Esophagus squamous epithelium (tissue), 5 donors: ENCODE results near the gene FAM83D. TPM values are rescaled to one million over a fixed set of nuclear protein-coding genes. Genes with fewer than 3 reads are reported as not detected.

Experiments used
- DNase-seq: peaks from one replicate; lab custom pipeline; 2025; lab: John Stamatoyannopoulos, UW
- H3K27ac ChIP-seq, 4 donors: fragments of 200-600 bp; sonication (generic); one replicate each; pipeline ENCODE4 v1.5.1; 2016 to 2019; ENCODE audit warnings: mild to moderate bottlenecking in 1 of 4
- H3K27me3 ChIP-seq, 4 donors: fragments of 200-600 bp; sonication (generic); 1 replicate in 3 of 4; 2 replicates in 1 of 4; pipeline versions ENCODE4 v1.5.1 to v1.6.0; 2017 to 2021; ENCODE audit warnings: antibody characterized with exemption in 1 of 4
- H3K36me3 ChIP-seq, 3 donors: fragments of 200-600 bp; sonication (generic); one replicate each; pipeline ENCODE4 v1.5.1; 2016 to 2019
- H3K4me1 ChIP-seq, 3 donors: fragments of 200-600 bp; sonication (generic); one replicate each; pipeline ENCODE4 v1.5.1; 2017 to 2019
- H3K4me3 ChIP-seq, 4 donors: fragments of 200-600 bp; sonication (generic); 1 replicate in 3 of 4; 2 replicates in 1 of 4; pipeline ENCODE4 v1.5.1; 2016 to 2019; ENCODE audit warnings: mild to moderate bottlenecking in 2 of 4, moderate library complexity in 1 of 4
- H3K9me3 ChIP-seq, 3 donors: fragments of 200-600 bp; sonication (generic); one replicate each; pipeline ENCODE4 v1.5.1; 2016 to 2019
- POLR2A ChIP-seq, 4 donors: fragments of 450-650 bp; IDR thresholded peaks; one replicate each; pipeline ENCODE4 v1.6.1; 2017; ENCODE audit warnings: antibody characterized with exemption in 4 of 4, mild to moderate bottlenecking in 4 of 4, moderate library complexity in 3 of 4
- WGBS, 2 donors: methylation state at CpG; one replicate each; pipeline ENCODE4 v1.1.5; 2018; 5-methylcytosine and 5-hydroxymethylcytosine counted together
- intact Hi-C: fragments of 100-400 bp; cut with DNase I; formaldehyde crosslinking; loops from one replicate; pipeline ENCODE4 v1.15.0; 2022
- total RNA-seq, 4 donors: library from RNA; depleted of rRNA; stranded (reverse); fragments of >200 nt; gene quantifications; one replicate each; pipeline ENCODE4 v1.1.0, GENCODE V29; 2016
- TF ChIP-seq, protein P1 (sequence below), 6 experiments: fragments of 450-650 bp in 4 of 6; fragments of 200-600 bp in 2 of 6; sonication (generic) in 2 of 6; IDR thresholded peaks; one replicate each; pipeline ENCODE4 v1.5.1; 2016 to 2019; ENCODE audit warnings: antibody characterized with exemption in 6 of 6, mild to moderate bottlenecking in 4 of 6, moderate library complexity in 4 of 6
- donor health status: DM: yes; HTN: yes; CAD: no.

Gene FAM83D
- total RNA-seq, 4 donors from 2014 or later: 53.8 to 105 (median 81.9) TPM

DNA sequence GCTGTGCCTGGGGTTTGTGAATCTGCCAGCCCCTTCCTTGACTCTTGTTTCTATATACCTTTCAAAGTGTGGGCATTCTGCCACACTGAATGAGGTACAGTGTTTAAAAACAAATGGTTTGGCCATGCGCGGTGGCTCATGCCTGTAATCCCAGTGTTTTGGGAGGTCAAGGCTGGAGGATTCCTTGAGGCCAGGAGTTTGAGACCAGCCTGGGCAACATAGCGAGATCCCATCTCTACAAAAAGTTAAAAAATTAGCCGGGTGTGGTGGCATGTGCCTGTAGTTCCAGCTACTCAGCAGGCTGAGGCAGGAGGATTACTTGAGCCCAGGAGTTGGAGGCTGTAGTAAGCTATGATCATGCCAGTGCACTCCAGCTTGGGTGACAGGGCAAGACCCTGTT is 5.8 kb downstream of the FAM83D start:
- Histone ChIP-seq H3K27ac (peak overlapping the region; percentile 83 to 91 (median 86)), H3K9me3 (no peaks in the 10 kb centered on the region), H3K36me3 (no peaks in the 10 kb centered on the region), H3K4me1 (peaks cover 10 to 98% (median 55%) of the 10 kb centered on the region in 3 donors), H3K27me3 (no peaks in the 10 kb centered on the region), H3K4me3 (peak overlapping the region in 1 of 4 donors; percentile 25)
- WGBS, 2 donors: 57 to 65% methylated on average over 4 of the region's 4 CpGs
- no peak for DNase-seq
- no peak for TF ChIP-seq POLR2A (IDR thresholded peaks at IDR 0.05)
- TF ChIP-seq, protein P1, sequence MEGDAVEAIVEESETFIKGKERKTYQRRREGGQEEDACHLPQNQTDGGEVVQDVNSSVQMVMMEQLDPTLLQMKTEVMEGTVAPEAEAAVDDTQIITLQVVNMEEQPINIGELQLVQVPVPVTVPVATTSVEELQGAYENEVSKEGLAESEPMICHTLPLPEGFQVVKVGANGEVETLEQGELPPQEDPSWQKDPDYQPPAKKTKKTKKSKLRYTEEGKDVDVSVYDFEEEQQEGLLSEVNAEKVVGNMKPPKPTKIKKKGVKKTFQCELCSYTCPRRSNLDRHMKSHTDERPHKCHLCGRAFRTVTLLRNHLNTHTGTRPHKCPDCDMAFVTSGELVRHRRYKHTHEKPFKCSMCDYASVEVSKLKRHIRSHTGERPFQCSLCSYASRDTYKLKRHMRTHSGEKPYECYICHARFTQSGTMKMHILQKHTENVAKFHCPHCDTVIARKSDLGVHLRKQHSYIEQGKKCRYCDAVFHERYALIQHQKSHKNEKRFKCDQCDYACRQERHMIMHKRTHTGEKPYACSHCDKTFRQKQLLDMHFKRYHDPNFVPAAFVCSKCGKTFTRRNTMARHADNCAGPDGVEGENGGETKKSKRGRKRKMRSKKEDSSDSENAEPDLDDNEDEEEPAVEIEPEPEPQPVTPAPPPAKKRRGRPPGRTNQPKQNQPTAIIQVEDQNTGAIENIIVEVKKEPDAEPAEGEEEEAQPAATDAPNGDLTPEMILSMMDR (IDR thresholded peaks at IDR 0.05): no peak
- intact Hi-C loops: no loop called here

DNA sequence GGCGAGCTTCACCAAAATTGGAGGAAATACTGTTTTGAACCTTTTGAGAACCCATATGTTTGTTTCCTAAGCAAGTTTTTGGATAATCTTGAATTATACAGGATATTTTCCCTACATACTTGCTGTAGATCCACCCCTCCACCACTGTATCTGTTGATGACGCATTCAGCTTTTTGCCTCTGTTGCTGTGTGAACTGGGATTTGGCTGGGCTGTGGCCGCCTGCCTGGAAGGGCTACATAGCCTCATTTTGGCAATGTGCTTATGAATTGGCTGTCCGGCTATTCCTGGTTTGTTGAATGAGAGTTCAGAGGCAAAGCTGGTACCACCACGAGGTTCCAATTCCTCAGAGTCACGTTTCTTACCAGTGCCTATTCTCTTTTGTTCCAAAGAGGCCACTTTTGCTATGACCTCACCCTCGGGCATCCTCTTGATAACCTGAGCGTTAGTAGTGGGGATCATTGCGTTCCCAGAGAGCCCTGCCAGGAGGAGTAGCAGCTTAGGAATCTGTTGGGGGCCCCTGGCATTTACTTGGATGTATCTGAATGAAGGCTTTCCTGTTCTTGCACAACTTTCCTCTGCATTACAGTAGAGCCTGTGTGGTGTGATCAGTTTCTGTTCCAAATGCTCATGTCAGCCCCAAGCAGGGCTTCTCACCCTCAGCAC is 6.4 kb downstream of the FAM83D start:
- no peaks in the 10 kb centered on the region for H3K36me3 ChIP-seq
- H3K4me3 ChIP-seq: peak overlapping the region in 1 of 4 donors; percentile 25
- no peak for DNase-seq
- H3K9me3 ChIP-seq: no peaks in the 10 kb centered on the region
- intact Hi-C loops: no loop called here
- H3K4me1 ChIP-seq: peaks cover 16 to 98% (median 58%) of the 10 kb centered on the region in 3 donors
- WGBS, 2 donors: 38 to 50% methylated on average over 8 to 9 of the region's 9 CpGs
- TF ChIP-seq POLR2A (IDR thresholded peaks at IDR 0.05): no peak
- TF ChIP-seq, protein P1 (IDR thresholded peaks at IDR 0.05): no peak
- no peaks in the 10 kb centered on the region for H3K27me3 ChIP-seq
- H3K27ac ChIP-seq: peak overlapping the region; percentile 83 to 91 (median 86)

DNA sequence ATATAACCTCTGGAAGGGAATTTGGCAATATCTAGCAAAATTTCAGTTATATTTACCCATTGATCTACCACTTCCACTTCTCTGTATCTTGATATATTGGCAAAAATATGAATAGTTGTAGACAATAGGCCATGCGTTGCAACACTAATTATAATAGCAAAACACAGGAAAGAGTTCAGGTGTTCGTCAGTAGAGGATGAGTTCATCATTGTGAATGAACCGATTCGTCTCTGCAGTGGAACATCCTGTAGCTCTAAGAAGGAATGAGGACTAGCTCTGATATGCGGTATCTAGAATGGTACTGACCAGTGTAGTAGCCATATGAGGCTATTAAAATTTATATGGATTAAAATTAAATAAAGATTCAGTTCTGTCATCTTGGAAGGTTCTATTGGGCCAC is 8.3 kb downstream of the FAM83D start:
- H3K27me3 ChIP-seq: no peaks in the 10 kb centered on the region
- TF ChIP-seq, protein P1 (IDR thresholded peaks at IDR 0.05): no peak
- TF ChIP-seq POLR2A (IDR thresholded peaks at IDR 0.05): no peak
- H3K36me3 ChIP-seq: peaks cover 0 to 6% (median 0%) of the 10 kb centered on the region in 3 donors
- DNase-seq: no peak
- no peak overlapping the region for H3K4me3 ChIP-seq
- H3K27ac ChIP-seq: peak overlapping the region in 3 of 4 donors; percentile 0 to 78 (median 67)
- peaks cover 25 to 98% (median 76%) of the 10 kb centered on the region in 3 donors for H3K4me1 ChIP-seq
- WGBS, 2 donors: 64 to 80% methylated on average over 5 of the region's 5 CpGs
- intact Hi-C loops: no loop called here
- H3K9me3 ChIP-seq: no peaks in the 10 kb centered on the region

DNA sequence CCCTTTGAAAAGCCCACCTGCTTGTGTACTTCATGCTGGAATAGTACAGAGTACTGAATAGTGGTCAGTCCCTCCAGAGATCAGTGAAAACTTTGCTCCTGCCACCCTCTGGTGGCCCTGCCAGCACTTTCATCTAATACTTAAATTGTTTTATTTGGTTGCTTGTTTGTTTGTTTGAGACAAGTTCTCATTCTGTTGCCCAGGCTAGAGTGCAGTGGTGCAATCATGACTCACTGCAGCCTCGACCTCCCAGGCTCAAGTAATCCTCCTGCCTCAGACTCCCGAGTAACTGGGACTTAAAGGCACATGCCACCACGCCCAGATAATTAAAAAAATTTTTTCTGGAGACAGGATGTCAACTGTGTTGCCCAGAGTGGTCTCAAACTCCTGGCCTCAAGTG is 9.1 kb downstream of the FAM83D start:
- intact Hi-C loops: no loop called here
- peaks cover 32 to 98% (median 74%) of the 10 kb centered on the region in 3 donors for H3K4me1 ChIP-seq
- peak overlapping the region in 3 of 4 donors; percentile 67 to 78 (median 70) for H3K27ac ChIP-seq
- H3K9me3 ChIP-seq: no peaks in the 10 kb centered on the region
- peaks cover 0 to 6% (median 0%) of the 10 kb centered on the region in 3 donors for H3K36me3 ChIP-seq
- no peak overlapping the region for H3K4me3 ChIP-seq
- TF ChIP-seq, protein P1 (IDR thresholded peaks at IDR 0.05): peak in 2 of 6 experiments; percentile 29 to 42
- TF ChIP-seq POLR2A (IDR thresholded peaks at IDR 0.05): no peak
- DNase-seq: no peak
- H3K27me3 ChIP-seq: no peaks in the 10 kb centered on the region
- 27 to 60% methylated on average over 2 to 3 of the region's 3 CpGs for WGBS, 2 donors

DNA sequence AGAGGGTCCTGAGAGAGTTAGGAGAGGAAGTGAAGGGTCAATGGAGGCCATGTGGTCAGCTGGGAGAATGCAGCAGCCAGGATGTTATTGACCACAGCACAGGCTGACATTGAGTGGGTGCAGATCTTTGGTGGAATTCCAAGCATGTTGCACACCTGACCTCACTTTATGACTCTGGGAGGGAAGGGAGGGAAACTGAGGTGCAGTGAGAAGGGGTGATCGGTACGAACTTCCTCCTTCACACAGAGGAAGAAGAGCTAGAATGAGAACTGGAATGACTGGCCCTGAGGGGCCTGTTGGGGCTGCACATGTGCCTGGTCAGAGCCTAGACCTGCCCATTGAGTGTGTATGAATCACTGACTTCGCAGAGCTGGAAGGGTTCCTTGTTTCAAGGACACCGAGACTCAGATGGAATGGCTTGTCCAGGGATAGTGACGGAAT is 9.8 kb downstream of the FAM83D start:
- no peak for DNase-seq
- Histone ChIP-seq H3K36me3 (peaks cover 0 to 6% (median 0%) of the 10 kb centered on the region in 3 donors), H3K27me3 (no peaks in the 10 kb centered on the region), H3K9me3 (no peaks in the 10 kb centered on the region), H3K27ac (peak overlapping the region; percentile 39 to 78 (median 68)), H3K4me1 (peaks cover 32 to 98% (median 74%) of the 10 kb centered on the region in 3 donors), H3K4me3 (no peak overlapping the region)
- TF ChIP-seq, protein P1 (IDR thresholded peaks at IDR 0.05): no peak
- no peak for TF ChIP-seq POLR2A (IDR thresholded peaks at IDR 0.05)
- 11 to 44% methylated on average over 5 of the region's 5 CpGs for WGBS, 2 donors
- intact Hi-C loops: no loop called here
